NCI-H526 (cell line): ENCODE data around the gene FBXO31.
"Not testable (repeated sequence)": the region's sequence is repeated elsewhere in the genome, so short reads cannot be mapped to it uniquely, and the experiment has no call there.

Source experiments
- DNase-seq, 2 experiments: peaks; one replicate each; lab custom pipeline; 2025; lab: John Stamatoyannopoulos, UW

FBXO31 gene

DNA sequence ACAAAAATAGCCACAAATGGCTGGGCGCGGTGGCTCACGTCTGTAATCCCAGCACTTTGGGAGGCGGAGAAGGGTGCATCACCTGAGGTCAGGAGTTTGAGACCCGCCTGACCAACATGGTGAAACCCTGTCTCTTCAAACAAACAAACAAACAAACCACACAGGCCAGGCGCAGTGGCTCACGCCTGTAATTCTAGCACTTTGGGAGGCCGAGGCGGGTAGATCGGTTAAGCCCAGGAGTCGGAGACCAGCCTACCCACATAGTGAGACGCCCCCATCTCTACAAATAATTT is 1.2 kb upstream of the FBXO31 start:
- DNase-seq: not testable (repeated sequence)

DNA sequence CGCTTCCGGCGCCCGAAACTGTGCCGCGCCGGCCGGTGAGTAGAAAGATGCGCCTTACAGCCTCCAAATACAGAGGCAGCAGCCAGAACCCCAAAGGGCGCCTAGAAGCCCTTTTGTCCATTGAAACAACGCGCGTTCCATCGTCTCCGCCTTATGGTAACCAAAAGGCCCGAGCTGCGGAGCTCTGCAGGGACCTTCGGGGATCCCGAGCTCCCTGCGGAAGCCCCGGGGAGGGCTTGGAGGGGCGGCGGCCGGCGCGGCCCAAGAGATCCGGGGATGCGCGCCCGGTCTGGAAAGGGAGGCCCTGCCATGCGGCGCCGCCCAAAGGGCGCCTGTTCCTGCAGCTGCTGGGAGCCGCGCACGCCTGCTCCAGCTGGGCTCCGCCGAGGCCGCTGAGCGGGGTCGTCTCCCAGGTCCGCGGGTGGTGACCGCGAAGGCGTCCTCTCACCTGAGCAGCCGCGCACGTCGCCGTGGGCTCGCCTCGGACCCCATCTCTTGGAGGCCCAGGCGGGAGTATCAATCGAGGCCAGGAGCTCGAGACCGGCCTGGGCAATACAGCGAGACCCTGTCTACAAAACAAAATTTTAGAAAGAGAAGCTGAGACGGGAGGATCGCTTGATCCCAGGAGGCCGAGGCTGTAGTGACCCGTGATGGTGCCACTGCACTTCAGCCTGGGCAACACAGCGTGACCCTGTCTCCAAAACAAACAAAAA is 742 bp upstream of the FBXO31 start:
- DNase-seq: peak in 1 of 2 experiments; percentile 80

DNA sequence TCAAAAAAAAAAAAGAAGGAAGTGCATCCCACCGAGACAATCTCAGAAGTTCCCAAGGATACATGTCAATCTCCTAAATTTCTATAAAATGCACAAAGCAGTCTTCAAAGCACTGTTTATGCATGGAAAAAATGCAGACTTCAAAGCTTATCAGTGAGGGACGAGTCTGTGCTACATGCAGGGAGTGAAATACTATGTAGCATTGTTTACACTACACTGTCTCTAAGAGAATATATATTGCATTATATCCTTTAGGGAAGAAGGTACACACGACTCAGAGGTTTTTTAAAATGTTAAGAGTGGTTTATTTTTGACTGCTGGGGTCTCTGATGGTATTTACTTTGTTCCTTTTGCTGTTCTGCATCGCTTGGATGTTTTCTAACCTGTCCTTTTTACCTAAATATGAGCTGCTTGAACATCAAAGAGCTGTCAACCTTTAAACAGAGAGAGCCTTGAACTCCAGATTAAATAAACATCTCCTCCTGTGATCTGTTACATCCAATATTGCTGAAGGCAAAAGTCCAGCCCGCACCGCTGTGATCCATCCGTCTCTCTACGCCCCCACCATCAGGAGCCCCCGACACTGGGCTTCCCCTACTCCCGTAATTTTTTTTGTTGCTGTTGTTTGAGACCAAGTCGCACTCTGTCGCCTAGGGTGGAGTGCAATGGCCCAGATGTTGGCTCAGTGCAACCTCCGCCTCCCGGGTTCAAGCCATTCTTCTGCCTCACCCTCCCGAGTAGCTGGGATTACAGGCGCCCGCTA is 1.4 kb downstream of the FBXO31 start:
- no peak for DNase-seq

DNA sequence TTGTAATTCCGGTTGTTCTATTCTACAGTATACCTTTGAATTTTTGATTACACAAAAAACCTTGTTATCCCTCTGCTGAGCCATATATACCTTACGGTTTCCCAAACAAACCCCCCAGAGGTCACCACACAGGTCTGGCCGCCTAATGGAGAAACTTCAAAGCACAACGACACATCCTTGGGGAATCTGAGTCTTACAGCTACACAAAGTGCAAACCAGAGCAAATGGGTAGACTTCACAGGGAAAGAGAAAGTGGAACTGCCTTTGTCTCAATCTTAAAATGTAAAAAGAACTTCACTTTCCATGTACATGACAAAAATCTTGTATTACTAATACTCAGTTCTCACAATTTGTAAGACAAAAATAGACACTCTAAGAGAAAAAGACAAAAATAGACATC is 2.7 kb downstream of the FBXO31 start:
- no peak for DNase-seq

DNA sequence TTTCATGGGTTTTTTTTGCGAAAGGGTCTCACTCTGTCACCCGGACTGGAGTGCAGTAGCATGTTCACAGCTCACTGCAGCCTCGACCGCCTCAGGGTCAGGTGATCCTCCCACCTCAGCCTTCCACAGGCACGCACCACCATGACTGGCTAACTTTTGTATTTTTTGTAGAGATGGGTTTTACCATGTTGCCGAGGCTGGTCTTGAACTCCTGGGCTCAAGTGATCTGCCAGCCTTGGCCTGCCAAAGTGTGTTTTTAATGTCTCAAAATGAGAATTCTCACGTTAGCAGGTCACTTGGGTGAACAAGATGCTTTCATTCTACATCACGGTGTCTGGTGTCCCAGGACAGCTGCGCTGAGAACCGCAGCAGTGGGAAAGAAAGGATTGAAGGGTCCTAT is 3.2 kb downstream of the FBXO31 start:
- no peak for DNase-seq

DNA sequence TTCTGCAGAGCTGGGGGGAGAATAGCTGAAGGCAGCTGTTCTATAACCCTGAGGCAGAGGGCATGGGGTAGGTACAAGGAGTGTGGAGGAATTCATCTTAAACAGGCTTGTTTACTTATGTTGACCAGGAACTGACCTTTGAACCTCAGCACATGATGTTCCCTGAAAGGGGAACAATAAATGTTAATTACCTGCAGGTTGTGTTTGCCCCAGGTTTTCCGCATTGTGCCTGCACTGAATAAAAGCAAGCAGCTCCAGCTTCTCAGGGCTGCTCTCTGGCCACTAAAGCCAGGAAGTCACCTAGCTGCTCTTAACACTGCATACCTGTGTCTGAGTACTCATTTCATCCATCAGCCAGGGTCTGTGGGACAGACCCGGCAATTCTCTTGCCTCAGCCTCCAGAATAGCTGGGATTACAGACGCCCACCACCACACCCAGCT is 4.2 kb downstream of the FBXO31 start:
- not testable (repeated sequence) for DNase-seq

DNA sequence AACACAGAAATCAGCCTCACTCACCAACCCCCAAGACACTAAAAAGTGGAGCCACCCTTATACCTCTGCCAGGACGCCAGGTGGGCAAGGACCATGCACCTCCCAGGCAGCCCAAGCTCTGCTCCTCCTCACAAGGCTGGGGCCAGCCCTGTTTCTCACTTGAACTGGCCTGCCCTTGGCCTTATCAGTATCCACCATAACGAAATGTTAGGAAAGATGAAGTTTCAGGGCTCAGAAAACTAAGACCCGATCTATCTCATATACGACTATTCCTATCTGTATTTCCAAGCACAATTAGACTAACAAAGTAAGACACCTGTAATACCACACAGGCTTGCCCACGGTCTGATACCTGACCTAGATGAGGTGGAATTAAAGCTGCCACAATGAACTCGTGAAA is 6.9 kb downstream of the FBXO31 start:
- DNase-seq: no peak

DNA sequence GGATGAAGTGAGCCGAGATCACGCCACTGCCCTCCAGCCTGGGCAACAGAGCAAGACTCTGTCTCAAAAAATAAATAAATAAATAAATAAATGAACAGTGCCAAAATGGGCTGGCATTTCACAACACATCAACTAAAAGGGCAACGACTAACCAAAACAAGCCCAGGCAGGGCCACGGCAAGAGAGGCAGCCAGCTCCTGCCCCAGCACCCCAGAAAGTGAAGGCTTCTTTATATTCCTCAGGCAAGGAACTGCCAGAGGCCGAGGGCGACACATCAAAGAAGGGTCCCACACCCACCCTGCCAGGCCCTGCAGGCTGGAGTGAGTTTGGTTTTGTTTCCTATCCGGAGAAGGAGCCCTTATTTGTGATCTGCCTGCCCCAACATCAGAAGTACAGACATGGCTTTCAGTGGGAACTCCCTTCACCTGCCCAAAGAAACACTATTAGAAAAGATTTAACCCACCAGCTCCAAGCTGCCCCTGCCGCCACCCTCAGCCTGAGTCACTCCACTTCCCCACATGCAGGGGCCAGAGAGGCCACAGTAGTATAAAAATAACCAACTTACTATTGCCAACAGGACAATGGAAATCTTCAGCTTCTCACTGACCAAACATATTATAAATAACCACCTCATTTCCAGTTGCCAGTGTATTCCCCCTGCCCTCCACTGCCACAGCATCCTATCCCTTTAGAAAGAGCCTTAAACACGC is 8.0 kb downstream of the FBXO31 start:
- DNase-seq: no peak

DNA sequence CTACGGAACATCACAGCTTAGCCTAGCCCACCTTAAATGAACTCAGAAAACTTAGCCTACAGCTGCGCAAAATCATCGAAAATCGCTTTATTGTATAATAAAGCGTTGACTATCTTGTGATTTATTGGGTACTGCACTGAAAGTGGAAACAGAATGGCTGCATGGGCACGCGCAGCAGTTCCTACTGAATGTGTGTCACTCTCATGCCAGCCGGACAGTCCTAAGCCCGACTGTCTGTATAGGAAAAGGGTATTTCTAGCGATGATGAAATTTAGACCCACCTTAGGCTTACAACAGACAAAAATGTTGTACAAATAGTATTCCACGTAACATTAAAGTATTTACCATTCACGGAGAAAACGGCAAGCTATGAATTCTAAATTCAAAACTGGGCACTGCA is 9.3 kb downstream of the FBXO31 start:
- no peak for DNase-seq

DNA sequence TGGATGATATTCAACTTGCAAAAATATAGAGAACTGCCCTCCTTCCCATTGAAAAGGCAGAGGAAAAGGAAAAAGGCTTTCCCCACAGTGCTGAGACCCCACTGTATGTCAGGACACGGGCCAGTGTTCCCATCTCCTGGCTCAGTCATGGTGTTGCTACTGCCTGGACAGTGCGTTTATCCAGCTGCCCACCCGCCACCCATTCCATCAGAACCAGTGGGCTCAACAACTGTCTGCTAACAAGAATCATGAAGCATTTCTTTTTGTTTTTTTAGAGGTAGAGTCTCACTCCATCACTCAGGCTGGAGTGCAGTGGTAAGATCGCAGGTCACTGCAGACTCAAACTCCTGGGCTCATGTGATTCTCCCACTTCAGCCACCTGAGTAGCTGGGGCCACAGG is 11.3 kb downstream of the FBXO31 start:
- DNase-seq: no peak

DNA sequence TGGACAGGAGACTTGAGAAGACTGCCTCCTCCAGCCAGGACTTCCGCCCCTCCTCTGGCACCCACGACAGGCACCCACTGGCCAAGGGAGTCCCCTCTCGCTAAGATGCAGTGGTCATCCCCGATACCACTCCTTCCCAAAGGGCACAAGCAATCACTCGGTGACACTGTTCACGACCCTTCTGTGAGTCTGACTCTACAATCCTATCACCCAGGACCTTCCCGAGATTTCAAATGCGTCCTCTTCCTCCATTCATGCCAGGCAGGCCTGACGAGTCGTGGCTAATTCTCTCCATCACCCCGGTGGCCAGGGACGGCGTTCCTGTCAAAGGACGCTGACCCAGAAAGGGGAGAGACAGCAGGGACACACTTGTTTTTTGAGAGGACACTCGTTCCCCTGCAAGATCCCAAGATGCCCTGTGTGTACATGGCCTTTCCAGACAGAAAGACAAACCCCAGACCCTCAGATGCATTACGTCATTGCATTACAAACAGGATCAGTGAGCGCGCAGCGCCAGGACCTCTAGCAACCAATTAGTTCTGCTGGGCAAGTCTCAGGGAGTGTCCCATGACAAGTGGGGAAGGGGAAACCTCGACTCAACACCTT is 12.2 kb downstream of the FBXO31 start:
- DNase-seq: no peak

DNA sequence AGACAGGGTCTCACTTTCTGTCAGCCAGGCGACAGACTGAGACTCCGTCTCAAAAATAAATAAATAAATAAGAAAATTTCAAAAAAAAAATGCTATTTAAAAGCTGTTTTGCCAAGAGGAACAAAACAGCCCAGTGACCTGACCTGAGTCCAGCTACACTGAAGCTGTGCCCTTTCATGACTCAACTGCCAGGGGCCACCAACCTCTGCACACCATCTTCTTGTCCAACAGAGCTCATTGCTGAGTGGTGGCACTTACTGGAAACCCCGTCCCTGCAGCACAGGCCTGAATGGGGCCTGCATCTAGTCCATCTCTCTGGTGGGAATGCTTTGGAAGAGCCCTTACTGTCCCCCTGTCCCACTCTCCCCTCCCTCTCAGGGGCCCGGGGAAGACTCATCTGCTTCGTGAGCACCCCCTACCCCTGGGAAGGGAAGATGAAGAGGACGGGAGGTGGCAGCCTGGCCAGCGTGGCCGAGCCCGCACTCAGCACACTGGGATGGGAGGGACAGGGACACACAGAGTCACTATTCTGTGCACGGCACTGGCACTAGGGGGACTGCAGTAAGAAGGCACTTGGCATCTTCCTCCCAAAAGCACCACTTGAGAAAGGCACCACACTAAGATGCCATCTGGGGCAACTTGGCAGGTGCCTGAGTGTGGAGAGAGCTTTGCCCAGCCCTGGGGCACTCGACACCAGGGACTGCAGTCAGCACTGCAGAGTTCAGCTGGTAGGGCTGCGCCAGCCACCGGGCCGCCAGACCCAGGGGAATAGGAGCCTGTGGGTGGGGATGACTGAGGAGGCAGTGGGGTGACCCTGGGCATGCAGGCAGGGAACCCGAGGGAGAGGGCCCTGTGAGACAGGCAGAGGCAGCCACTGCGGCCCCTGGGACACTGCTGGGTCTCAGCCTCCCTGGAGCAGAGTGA is 13.5 kb downstream of the FBXO31 start:
- no peak for DNase-seq

DNA sequence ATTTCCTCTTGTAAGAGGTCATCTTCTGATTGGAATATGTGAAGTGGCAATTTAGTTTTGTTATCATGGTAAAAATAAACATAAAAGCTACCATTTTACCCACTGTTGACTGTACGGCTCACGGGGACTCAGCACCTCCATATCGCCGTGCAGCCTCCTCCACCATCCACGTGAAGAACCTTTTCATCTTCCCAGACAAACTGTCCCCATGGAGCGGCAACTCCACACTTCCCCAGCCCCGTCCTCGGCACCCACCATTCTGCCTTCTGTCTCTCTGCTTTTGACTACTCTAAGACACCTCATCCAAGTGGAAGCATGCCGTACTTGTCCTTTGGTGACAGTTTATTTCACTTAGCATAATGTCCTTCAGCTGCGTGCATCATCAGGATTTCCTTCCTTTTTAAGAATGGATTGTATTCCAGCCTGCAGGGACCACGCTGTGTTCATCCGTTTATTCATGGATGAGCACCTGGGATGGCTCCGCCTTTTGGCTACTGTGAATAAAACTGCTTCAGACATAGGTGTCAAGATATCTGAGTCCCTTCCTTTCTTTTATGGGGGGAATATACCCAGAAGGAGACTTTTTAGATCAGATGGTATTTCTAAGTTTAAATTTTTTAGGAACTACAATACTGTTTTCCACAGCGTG is 14.3 kb downstream of the FBXO31 start:
- peak in 1 of 2 experiments; percentile 15 for DNase-seq

DNA sequence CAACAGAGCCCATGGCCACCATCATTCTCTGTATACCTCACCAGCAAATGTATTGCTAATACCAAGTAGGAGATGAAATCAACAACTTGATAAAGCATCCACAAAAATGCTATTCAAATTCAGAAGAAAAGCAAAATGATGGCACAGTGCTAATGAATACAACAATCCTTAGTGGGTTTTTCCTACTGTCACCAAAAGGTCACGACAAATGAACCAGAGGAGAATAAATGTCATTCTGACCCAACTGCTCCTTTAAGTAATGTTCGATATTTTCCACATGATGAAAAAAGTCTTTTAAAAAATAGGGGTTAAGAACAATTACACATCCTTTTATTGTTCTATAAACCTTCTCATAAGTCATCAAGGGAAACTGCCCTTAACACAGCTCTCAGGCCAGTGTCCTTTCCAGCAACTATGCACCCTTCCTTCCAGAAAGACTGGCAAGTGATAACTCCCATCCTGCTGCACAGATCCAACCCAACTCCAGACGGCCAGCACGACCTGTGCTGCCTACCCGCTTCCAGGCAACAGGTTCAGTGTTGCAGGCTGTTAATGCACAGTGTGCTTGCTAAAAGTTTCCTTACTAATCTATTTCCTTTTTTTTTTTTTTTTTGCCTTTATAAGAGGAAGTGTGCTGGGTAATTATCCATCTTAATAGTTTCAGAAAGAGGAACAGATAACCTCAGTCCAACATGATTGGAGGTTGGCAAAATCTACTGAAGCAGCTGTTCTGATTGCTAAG is 15.4 kb downstream of the FBXO31 start:
- DNase-seq: no peak

DNA sequence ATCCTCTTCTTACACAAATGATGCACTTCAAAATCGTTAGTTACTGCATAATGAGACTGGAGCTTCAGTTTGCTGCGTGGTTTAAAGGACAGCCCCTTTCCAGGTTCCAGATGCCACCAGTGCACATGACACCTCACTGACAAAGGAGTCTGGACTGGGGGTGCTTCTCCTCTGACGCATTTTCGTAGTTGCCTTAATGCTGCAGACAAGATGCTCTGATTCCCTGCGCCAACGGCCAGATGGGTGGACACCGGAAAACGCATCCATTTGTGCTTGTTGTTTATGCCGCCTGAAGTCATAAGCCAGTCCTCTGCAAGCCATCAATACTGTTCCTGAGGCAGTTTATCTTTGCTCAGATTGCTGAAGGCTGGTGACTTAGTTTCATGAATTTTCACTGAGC is 16.0 kb downstream of the FBXO31 start:
- DNase-seq: no peak

DNA sequence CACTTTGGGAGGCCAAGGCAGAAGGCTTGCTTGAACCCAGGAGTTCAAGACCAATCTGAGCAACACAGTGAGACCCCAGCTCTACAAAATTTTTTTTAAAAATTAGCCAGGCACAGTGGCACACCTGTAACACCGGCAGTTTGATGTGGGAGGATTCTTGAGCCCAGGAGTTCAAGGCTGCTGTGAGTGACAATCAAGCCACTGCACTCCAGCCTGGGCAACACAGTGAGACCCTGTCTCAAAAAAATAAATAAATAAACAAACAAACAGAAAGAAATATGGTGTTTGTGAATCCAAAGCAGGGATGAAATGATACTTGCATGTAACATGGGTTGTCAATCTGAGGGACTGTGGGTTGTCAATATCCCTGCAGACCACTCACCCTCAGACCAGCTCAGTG is 16.6 kb downstream of the FBXO31 start:
- no peak for DNase-seq

DNA sequence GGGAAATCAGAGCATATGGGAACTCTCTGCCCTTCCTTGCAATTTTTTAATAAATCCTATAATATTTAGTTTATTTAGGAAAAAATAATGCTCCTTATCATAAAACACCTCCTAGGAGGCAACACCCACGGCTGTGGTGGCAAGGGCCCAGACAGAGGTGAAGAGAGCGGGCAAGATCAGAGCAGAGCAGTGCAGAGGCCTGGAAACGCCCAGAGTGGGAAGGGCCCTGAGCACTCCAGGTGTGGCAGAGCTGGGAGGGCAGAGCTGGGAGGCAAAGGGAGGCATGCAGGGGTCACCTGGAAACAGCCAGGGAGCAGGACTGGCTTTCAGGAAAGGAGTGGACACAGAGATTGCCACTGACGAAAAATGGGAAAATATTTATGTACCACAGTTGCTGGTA is 17.3 kb downstream of the FBXO31 start:
- no peak for DNase-seq

DNA sequence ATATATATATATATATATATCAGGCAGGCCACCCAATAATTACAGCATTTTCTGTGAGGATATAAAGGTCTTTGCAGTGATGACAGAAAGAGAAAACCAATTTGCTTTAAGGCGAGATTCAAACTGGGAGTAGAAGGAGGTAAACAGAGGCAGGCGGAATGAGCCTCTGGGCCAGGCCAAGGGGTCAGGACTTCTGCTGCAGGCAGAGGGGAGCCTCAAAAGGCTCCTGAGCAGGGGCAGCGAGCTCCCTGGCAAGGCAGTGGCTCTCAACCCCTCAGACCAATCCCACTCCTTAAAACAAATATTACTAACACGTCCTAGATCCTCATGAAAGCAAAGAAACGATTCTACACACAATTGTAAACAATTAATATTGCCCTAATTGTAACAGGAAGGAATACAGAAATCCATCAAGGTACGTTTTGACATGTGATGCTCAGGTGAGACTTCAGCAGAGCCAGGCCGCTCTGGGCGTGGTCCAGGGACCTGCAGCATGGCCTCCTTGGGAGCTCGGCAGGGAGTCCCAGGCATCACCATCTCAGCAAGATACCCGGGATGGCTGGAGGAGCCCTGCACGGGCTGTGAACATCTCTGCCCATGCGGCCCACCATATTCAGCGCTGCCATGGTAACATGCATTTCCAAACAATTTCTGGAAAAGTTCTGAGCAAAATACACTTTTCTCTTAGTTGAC is 18.4 kb downstream of the FBXO31 start:
- DNase-seq: no peak

DNA sequence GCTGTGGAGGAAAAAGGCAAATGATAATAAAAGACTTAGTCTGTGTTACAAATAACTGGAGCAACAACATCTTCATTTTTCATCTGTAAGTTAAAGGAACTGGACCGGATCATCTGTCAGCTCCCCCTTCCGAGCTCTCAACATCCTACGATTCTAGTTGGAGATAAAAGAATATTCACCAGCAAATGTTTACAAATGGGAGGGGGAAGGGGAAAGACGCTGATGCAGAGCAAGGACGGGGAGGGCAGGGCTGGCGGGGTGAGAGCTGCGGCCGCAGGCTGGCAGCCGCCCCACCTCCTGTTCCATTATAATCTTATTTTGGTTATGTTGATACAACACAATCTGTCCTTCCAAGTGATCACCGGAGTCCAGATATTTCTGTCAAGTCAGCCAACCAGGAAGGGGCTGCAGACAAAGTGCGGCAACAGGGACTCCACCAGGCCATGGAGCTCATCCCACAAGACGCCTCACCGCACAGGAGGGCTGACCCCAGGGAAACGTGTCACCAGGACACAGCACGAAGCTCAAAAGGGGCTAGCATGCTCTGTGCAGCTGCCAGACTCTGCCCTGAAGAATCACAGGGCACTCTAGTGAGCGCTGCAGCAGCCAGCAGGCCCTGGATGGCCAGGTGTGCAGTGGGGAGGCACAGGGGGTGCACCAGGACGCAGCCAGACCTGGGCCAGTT is 19.7 kb downstream of the FBXO31 start:
- peak in 1 of 2 experiments; percentile 26 for DNase-seq
